ENCODE results near the gene TM4SF20. TPM values are rescaled to one million over a fixed set of nuclear protein-coding genes. Genes with fewer than 3 reads are reported as not detected.

Gene TM4SF20
- polyA plus RNA-seq, 1 donor from 2014 or later: not detected

GRCh38 chr2:227317834-227318233 lies 61.3 kb downstream of the TM4SF20 start:
- no peak overlapping the region for H2AFZ ChIP-seq (ENCODE audit: low read depth, low read length)
- H3K9ac ChIP-seq (ENCODE audit: low read length): no peak overlapping the region
- no peaks in the 10 kb centered on the region for H3F3A ChIP-seq (ENCODE audit: insufficient read depth, low read length, poor library complexity, severe bottlenecking)

GRCh38 chr2:227313310-227313709 lies 65.8 kb downstream of the TM4SF20 start:
- Histone ChIP-seq H3K4me3 (ENCODE audit: low read length) (no peak overlapping the region), H3K27me3 (ENCODE audit: insufficient read depth, low read depth, low read length) (no peaks in the 10 kb centered on the region), H3K9ac (ENCODE audit: low read length) (no peak overlapping the region), H2AFZ (ENCODE audit: low read depth, low read length) (no peak overlapping the region), H3K79me2 (replicated peaks; ENCODE audit: insufficient read depth, low read length) (no peaks in the 10 kb centered on the region), H3K36me3 (ENCODE audit: insufficient read depth, low read length) (no peaks in the 10 kb centered on the region), H3K9me2 (ENCODE audit: insufficient read depth, low read length) (no peaks in the 10 kb centered on the region), H3K27ac (ENCODE audit: low read length) (no peak overlapping the region), H3K4me2 (ENCODE audit: low read length) (no peak overlapping the region), H3F3A (ENCODE audit: insufficient read depth, low read length, poor library complexity, severe bottlenecking) (no peaks in the 10 kb centered on the region), H3K9me3 (ENCODE audit: low read length) (no peaks in the 10 kb centered on the region), H4K20me1 (ENCODE audit: insufficient read depth) (no peaks in the 10 kb centered on the region)
- TF ChIP-seq RAD21 (conservative IDR thresholded peaks at IDR 0.05): no peak
- TF ChIP-seq POLR2AphosphoS5 (IDR thresholded peaks at IDR 0.05): no peak
- no peak for TF ChIP-seq SMC3 (conservative IDR thresholded peaks at IDR 0.05; ENCODE audit: poor library complexity)
- TF ChIP-seq TAF1 (IDR thresholded peaks at IDR 0.05; ENCODE audit: low read depth): no peak
- TF ChIP-seq MXI1 (conservative IDR thresholded peaks at IDR 0.05; ENCODE audit: poor library complexity, severe bottlenecking): no peak
- no peak for TF ChIP-seq EP300 (conservative IDR thresholded peaks at IDR 0.05; ENCODE audit: poor library complexity, severe bottlenecking)
- no peak for TF ChIP-seq CTCF (IDR thresholded peaks at IDR 0.05; ENCODE audit: poor library complexity, severe bottlenecking)
- TF ChIP-seq EZH2 (IDR thresholded peaks at IDR 0.05; ENCODE audit: borderline replicate concordance, insufficient read depth, low read length, poor library complexity, severe bottlenecking): no peak

More at GRCh38 chr2:227317834-227318233, 61.3 kb downstream of the TM4SF20 start:
- no peak for TF ChIP-seq EZH2 (IDR thresholded peaks at IDR 0.05; ENCODE audit: borderline replicate concordance, insufficient read depth, low read length, poor library complexity, severe bottlenecking)
- TF ChIP-seq RAD21 (conservative IDR thresholded peaks at IDR 0.05): no peak
- no peak for TF ChIP-seq CTCF (IDR thresholded peaks at IDR 0.05; ENCODE audit: poor library complexity, severe bottlenecking)
- TF ChIP-seq MXI1 (conservative IDR thresholded peaks at IDR 0.05; ENCODE audit: poor library complexity, severe bottlenecking): no peak
- no peak for TF ChIP-seq POLR2AphosphoS5 (IDR thresholded peaks at IDR 0.05)
- TF ChIP-seq EP300 (conservative IDR thresholded peaks at IDR 0.05; ENCODE audit: poor library complexity, severe bottlenecking): no peak
- no peak for TF ChIP-seq REST (IDR thresholded peaks at IDR 0.05; ENCODE audit: borderline replicate concordance)
- TF ChIP-seq TAF1 (IDR thresholded peaks at IDR 0.05; ENCODE audit: low read depth): no peak
- TF ChIP-seq SMC3 (conservative IDR thresholded peaks at IDR 0.05; ENCODE audit: poor library complexity): no peak
- Histone ChIP-seq H3K4me3 (ENCODE audit: low read length) (no peak overlapping the region), H3K9me2 (ENCODE audit: insufficient read depth, low read length) (no peaks in the 10 kb centered on the region), H4K20me1 (ENCODE audit: insufficient read depth) (no peaks in the 10 kb centered on the region), H3K27ac (ENCODE audit: low read length) (no peak overlapping the region), H3K27me3 (ENCODE audit: insufficient read depth, low read depth, low read length) (no peaks in the 10 kb centered on the region), H3K36me3 (ENCODE audit: insufficient read depth, low read length) (no peaks in the 10 kb centered on the region), H3K79me2 (replicated peaks; ENCODE audit: insufficient read depth, low read length) (no peaks in the 10 kb centered on the region), H3K4me2 (ENCODE audit: low read length) (no peak overlapping the region), H3K9me3 (ENCODE audit: low read length) (no peaks in the 10 kb centered on the region)
